ENCODE data around the gene C9orf40.

The C9orf40 gene

DNA sequence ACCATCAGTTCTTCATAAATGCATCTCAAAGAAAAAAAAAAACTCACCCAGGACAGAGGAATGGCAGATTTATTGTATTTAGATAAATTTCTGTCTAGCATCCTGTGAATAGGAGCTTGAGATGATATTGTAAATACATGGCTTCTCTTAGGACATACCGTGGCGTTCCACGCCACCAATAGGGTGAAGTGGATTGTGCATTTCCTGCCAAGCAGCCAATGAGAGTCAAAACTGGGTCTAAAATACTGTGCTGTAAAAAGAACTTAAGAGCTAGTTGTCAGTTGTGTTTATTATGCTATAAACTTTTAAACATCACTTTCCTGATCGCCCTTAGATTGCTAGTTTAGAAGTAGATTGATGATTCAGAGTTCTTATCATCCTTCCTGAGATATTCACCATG lies 44.0 kb downstream of the C9orf40 start:
- Histone ChIP-seq H3K27me3 (no peaks in the 10 kb centered on the region), H3K4me1 (ENCODE audit: control insufficient read depth in 1 of 2, insufficient read depth in 1 of 2, low read depth in 1 of 2, low read length in 1 of 2) (no peaks in the 10 kb centered on the region), H3K4me3 (ENCODE audit: low read depth in 1 of 2, low read length in 1 of 2) (no peak overlapping the region), H3K27ac (no peak overlapping the region), H3K36me3 (no peaks in the 10 kb centered on the region), H3K9me3 (no peaks in the 10 kb centered on the region)
- TF ChIP-seq CTCF (IDR thresholded peaks at IDR 0.05): no peak

DNA sequence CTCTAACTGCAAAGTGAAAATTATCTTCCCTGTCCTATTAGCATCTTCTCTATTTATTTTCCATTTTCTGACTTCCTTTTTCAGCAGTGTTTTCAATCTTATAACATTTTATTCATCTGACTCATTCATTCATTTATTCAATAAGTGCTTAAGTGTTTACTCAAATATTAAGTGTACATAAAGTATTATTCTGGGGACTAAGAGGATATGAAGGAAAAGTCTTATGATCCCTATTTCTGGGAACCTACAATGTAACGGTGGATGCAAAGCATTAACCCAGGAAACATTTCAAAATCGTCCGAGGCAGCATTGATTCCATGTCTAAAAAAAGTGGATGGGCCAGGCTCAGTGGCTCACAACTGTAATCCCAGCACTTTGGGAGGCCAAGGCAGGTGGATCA lies 45.6 kb downstream of the C9orf40 start:
- H3K36me3 ChIP-seq: no peaks in the 10 kb centered on the region
- no peak for TF ChIP-seq CTCF (IDR thresholded peaks at IDR 0.05)
- H3K9me3 ChIP-seq: no peaks in the 10 kb centered on the region
- H3K4me3 ChIP-seq (ENCODE audit: low read depth in 1 of 2, low read length in 1 of 2): no peak overlapping the region
- no peaks in the 10 kb centered on the region for H3K4me1 ChIP-seq (ENCODE audit: control insufficient read depth in 1 of 2, insufficient read depth in 1 of 2, low read depth in 1 of 2, low read length in 1 of 2)
- no peak overlapping the region for H3K27ac ChIP-seq
- no peaks in the 10 kb centered on the region for H3K27me3 ChIP-seq

DNA sequence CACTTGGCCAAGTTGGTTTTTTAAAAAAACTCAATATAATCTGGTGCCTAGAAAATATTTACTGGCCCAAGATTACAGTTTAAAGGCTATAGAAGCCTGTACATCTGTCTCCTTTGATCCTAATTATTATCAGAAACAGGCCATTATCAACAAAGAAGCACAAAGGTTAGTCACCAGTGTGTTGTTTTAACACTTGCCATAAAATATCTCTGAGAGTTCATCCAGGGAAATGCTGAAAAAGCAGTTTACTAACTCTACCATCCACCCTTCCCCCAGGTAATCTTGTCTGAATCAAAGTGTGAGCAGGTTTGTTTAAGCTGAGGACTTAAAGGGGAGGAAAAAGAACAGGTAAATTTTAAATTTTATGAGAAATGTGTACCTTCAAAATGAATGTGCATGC lies 51.7 kb downstream of the C9orf40 start:
- Histone ChIP-seq H3K4me3 (ENCODE audit: low read depth in 1 of 2, low read length in 1 of 2) (no peak overlapping the region), H3K27me3 (peaks cover 4% of the 10 kb centered on the region), H3K27ac (no peak overlapping the region), H3K36me3 (no peaks in the 10 kb centered on the region), H3K4me1 (ENCODE audit: control insufficient read depth in 1 of 2, insufficient read depth in 1 of 2, low read depth in 1 of 2, low read length in 1 of 2) (no peaks in the 10 kb centered on the region), H3K9me3 (no peaks in the 10 kb centered on the region)
- TF ChIP-seq CTCF (IDR thresholded peaks at IDR 0.05): no peak
